H1 (cell line): ENCODE results near the gene MRPS15. TPM values are rescaled to one million over a fixed set of nuclear protein-coding genes. Genes with fewer than 3 reads are reported as not detected.

ENCODE experiments used
- CTCF ChIA-PET: fragments of 300-600 bp; sonication (Branson Sonifier 250); formaldehyde crosslinking; loops from one replicate; lab custom pipeline; 2021; ENCODE audit not compliant: partially characterized antibody; lab: Charles Lee
- POLR2A ChIA-PET: fragments of 300-600 bp; sonication (Branson Sonifier 250); formaldehyde crosslinking; loops from one replicate; lab custom pipeline; 2021; ENCODE audit warnings: inconsistent platforms; ENCODE audit not compliant: partially characterized antibody; lab: Charles Lee
- DNase-seq, 2 experiments: peaks; one replicate each; pipeline versions ENCODE4 v3.0.0 to v3.0.0-alpha.2; 2010 to 2022; ENCODE audit warnings: low spot score in 2 of 2, low read depth in 1 of 2, mixed read lengths in 1 of 2
- FAIRE-seq: peaks from 2 replicates; lab custom pipeline; 2011; peaks lifted over from hg19 to GRCh38; lab: Jason Lieb, UNC
- H2AFZ ChIP-seq: 2 replicates; pipeline ENCODE4 v1.8.1; 2012; ENCODE audit warnings: low read length, inconsistent platforms
- H2AK5ac ChIP-seq: 2 replicates; pipeline ENCODE4 v1.6.1; 2013; ENCODE audit warnings: low read depth, low read length
- H2BK120ac ChIP-seq: replicated peaks from 2 replicates; pipeline ENCODE3; 2013; ENCODE audit warnings: low read depth, low read length, inconsistent platforms
- H2BK12ac ChIP-seq: 2 replicates; pipeline ENCODE4 v1.6.1; 2013; ENCODE audit warnings: low read depth, low read length
- H2BK15ac ChIP-seq: 2 replicates; pipeline ENCODE4 v1.6.1; 2013; ENCODE audit warnings: low read length
- H2BK20ac ChIP-seq: 2 replicates; pipeline ENCODE4 v1.6.1; 2013; ENCODE audit warnings: low read length
- H2BK5ac ChIP-seq: 2 replicates; pipeline ENCODE4 v1.6.1; 2013; ENCODE audit warnings: low read depth, low read length
- H3K14ac ChIP-seq: 2 replicates; pipeline ENCODE4 v1.6.1; 2013; ENCODE audit warnings: inconsistent platforms; ENCODE audit not compliant: insufficient read length
- H3K18ac ChIP-seq: 2 replicates; pipeline ENCODE4 v1.6.1; 2013; ENCODE audit warnings: low read length; ENCODE audit errors: extremely low read depth
- H3K23ac ChIP-seq: 2 replicates; pipeline ENCODE4 v1.6.1; 2013; ENCODE audit warnings: inconsistent platforms; ENCODE audit not compliant: insufficient read length
- H3K23me2 ChIP-seq: 2 replicates; pipeline ENCODE4 v1.6.1; 2013; ENCODE audit warnings: low read depth, low read length
- H3K27ac ChIP-seq: 2 replicates; pipeline ENCODE4 v1.6.1; 2011; ENCODE audit warnings: low read depth, low read length, inconsistent platforms
- H3K27me3 ChIP-seq, 4 experiments: replicated peaks in 1 of 4; 1 replicate in 1 of 4; 2 replicates in 3 of 4; pipeline versions ENCODE4 v1.6.1 to v1.8.1; 2011 to 2013; ENCODE audit warnings: low read length in 3 of 4, mild to moderate bottlenecking in 3 of 4, inconsistent platforms in 2 of 4, mixed read lengths in 2 of 4, moderate library complexity in 1 of 4; ENCODE audit not compliant: control insufficient read depth in 3 of 4, insufficient read depth in 3 of 4; ENCODE audit errors: extremely low read depth in 1 of 4
- H3K36me3 ChIP-seq, 4 experiments: 2 replicates each; pipeline versions ENCODE4 v1.6.1 to v1.8.1; 2011 to 2013; ENCODE audit warnings: mild to moderate bottlenecking in 4 of 4, low read length in 3 of 4, moderate library complexity in 2 of 4, control low read depth in 1 of 4, inconsistent platforms in 1 of 4; ENCODE audit not compliant: insufficient read depth in 4 of 4, control insufficient read depth in 2 of 4
- H3K4ac ChIP-seq: replicated peaks from 2 replicates; pipeline ENCODE3; 2013; ENCODE audit warnings: low read length, low read depth, mixed read lengths, inconsistent platforms; ENCODE audit not compliant: insufficient read length
- H3K4me1 ChIP-seq, 4 experiments: replicated peaks in 1 of 4; 1 replicate in 1 of 4; 2 replicates in 3 of 4; pipeline versions ENCODE4 v1.6.1 to v1.8.1; 2011 to 2013; ENCODE audit warnings: low read length in 3 of 4, inconsistent platforms in 2 of 4, mixed read lengths in 1 of 4; ENCODE audit not compliant: insufficient read depth in 4 of 4, control insufficient read depth in 3 of 4
- H3K4me2 ChIP-seq, 2 experiments: 2 replicates each; pipeline versions ENCODE4 v1.6.1 to v1.8.1; 2011 to 2013; ENCODE audit warnings: low read depth in 2 of 2, low read length in 2 of 2, control low read depth in 1 of 2, inconsistent platforms in 1 of 2, mild to moderate bottlenecking in 1 of 2; ENCODE audit not compliant: insufficient read depth in 1 of 2
- H3K4me3 ChIP-seq, 4 experiments: fragments of 200-600, 300-600 bp in 1 of 4; sonication (generic), shearing (Covaris generic), sonication (Bioruptor Twin) in 1 of 4; 2 replicates each; pipeline versions ENCODE4 v1.5.1 to v1.8.1; 2011 to 2016; ENCODE audit warnings: low read length in 4 of 4, low read depth in 3 of 4, control low read depth in 2 of 4, inconsistent platforms in 2 of 4, mild to moderate bottlenecking in 2 of 4, mixed read lengths in 1 of 4, moderate library complexity in 1 of 4; ENCODE audit not compliant: insufficient read depth in 2 of 4; ENCODE audit errors: extremely low read depth in 1 of 4
- H3K56ac ChIP-seq: replicated peaks from 2 replicates; pipeline ENCODE3; 2013; ENCODE audit warnings: low read depth, mild to moderate bottlenecking, mixed read lengths, low read length, inconsistent platforms; ENCODE audit not compliant: insufficient read length
- H3K79me1 ChIP-seq: 2 replicates; pipeline ENCODE4 v1.6.1; 2013; ENCODE audit warnings: low read depth, low read length, control low read depth
- H3K79me2 ChIP-seq, 2 experiments: 2 replicates each; pipeline versions ENCODE4 v1.6.1 to v1.8.1; 2012 to 2013; ENCODE audit warnings: low read length in 2 of 2, mild to moderate bottlenecking in 2 of 2, inconsistent platforms in 1 of 2; ENCODE audit not compliant: insufficient read depth in 2 of 2, control insufficient read depth in 1 of 2
- H3K9ac ChIP-seq, 4 experiments: replicated peaks in 1 of 4; 1 replicate in 1 of 4; 2 replicates in 3 of 4; pipeline versions ENCODE4 v1.6.1 to v1.8.1; 2011 to 2013; ENCODE audit warnings: low read depth in 3 of 4, low read length in 3 of 4, control low read depth in 2 of 4, mild to moderate bottlenecking in 2 of 4, moderate library complexity in 2 of 4, inconsistent platforms in 1 of 4; ENCODE audit errors: extremely low read depth in 1 of 4
- H3K9me3 ChIP-seq, 2 experiments: 2 replicates each; pipeline versions ENCODE4 v1.6.1 to v1.8.1; 2012 to 2013; ENCODE audit warnings: mild to moderate bottlenecking in 2 of 2, moderate library complexity in 2 of 2, control low read depth in 1 of 2, inconsistent platforms in 1 of 2, low read depth in 1 of 2, low read length in 1 of 2, mixed read lengths in 1 of 2; ENCODE audit not compliant: insufficient read depth in 2 of 2
- H4K20me1 ChIP-seq, 2 experiments: replicated peaks in 1 of 2; 2 replicates each; pipeline versions ENCODE3 to v1.8.1; 2011 to 2013; ENCODE audit warnings: inconsistent platforms in 2 of 2, low read length in 2 of 2, mild to moderate bottlenecking in 1 of 2; ENCODE audit not compliant: insufficient read depth in 2 of 2, control insufficient read depth in 1 of 2
- H4K5ac ChIP-seq: 2 replicates; pipeline ENCODE4 v1.6.1; 2013; ENCODE audit warnings: low read length, low read depth, mixed read lengths, inconsistent platforms; ENCODE audit not compliant: insufficient read length
- H4K8ac ChIP-seq: 2 replicates; pipeline ENCODE4 v1.8.0; 2013; ENCODE audit warnings: mild to moderate bottlenecking, moderate library complexity, low read length, inconsistent platforms; ENCODE audit not compliant: insufficient read depth; ENCODE audit errors: extremely low read depth
- H4K91ac ChIP-seq: replicated peaks from 2 replicates; pipeline ENCODE3; 2013; ENCODE audit warnings: low read length, mixed read lengths, inconsistent platforms; ENCODE audit not compliant: insufficient read length
- BACH1 ChIP-seq: IDR thresholded peaks from 2 replicates; pipeline ENCODE4 v1.6.1; 2012; ENCODE audit warnings: low read length, improper control_type of control experiment
- BRCA1 ChIP-seq: IDR thresholded peaks from 2 replicates; pipeline ENCODE4 v1.6.1; 2012; ENCODE audit warnings: low read depth, low read length, improper control_type of control experiment
- CBX5 ChIP-seq: fragments of 300-800, 300-1000 bp; sonication (generic); IDR thresholded peaks from 2 replicates; pipeline ENCODE4 v1.7.1; 2016; ENCODE audit warnings: antibody characterized with exemption, low read length, low read depth
- CHD1 ChIP-seq: IDR thresholded peaks from 2 replicates; pipeline ENCODE4 v1.6.1; 2012; ENCODE audit warnings: low read depth, low read length, improper control_type of control experiment
- CTBP2 ChIP-seq: IDR thresholded peaks from 2 replicates; pipeline ENCODE4 v1.7.0; 2011; ENCODE audit warnings: borderline replicate concordance, mild to moderate bottlenecking, moderate library complexity, mixed read lengths, low read length; ENCODE audit not compliant: insufficient read depth, insufficient read length
- EGR1 ChIP-seq: IDR thresholded peaks from 2 replicates; pipeline ENCODE4 v1.6.1; 2011; ENCODE audit warnings: low read depth, low read length, borderline replicate concordance
- KDM4A ChIP-seq: IDR thresholded peaks from one replicate; pipeline ENCODE4 v1.7.1; 2012; ENCODE audit warnings: low read depth, mild to moderate bottlenecking, moderate library complexity, low read length, inconsistent platforms; ENCODE audit not compliant: severe bottlenecking
- POLR2AphosphoS5 ChIP-seq: IDR thresholded peaks from 2 replicates; pipeline ENCODE4 v1.6.1; 2011; ENCODE audit warnings: low read depth, low read length
- TAF7 ChIP-seq: optimal IDR thresholded peaks from 2 replicates; pipeline ENCODE3; 2011; ENCODE audit warnings: low read depth, mild to moderate bottlenecking, inconsistent platforms, low read length, moderate library complexity, borderline replicate concordance
- WGBS, 2 experiments: shearing (Covaris generic) in 1 of 2; methylation state at CpG; one replicate each; pipeline versions ENCODE4 v1.1.6 to v1.1.7; 2013 to 2015; ENCODE audit warnings: low lambda C conversion rate in 2 of 2, mixed read lengths in 2 of 2, inconsistent platforms in 1 of 2, low coverage in 1 of 2, missing lambda C conversion rate in 1 of 2; ENCODE audit not compliant: insufficient replicate concordance in 2 of 2, insufficient coverage in 1 of 2, insufficient read length in 1 of 2; ENCODE audit errors: extremely low coverage in 1 of 2, missing lambda C conversion rate in 1 of 2; 5-methylcytosine and 5-hydroxymethylcytosine counted together
- polyA plus RNA-seq, 7 experiments: library from polyadenylated mRNA; depleted of rRNA in 3 of 7; stranded (reverse) in 5 of 7; unstranded in 2 of 7; fragments of >200 nt in 5 of 7; fragments of 200-250 nt in 2 of 7; gene quantifications; 1 replicate in 5 of 7; 2 replicates in 1 of 7; 4 replicates in 1 of 7; pipeline versions ENCODE4 v1.2.1 to v1.2.3, GENCODE V29; 2011 to 2013; ENCODE audit warnings: missing spikeins in 2 of 7, mixed read lengths in 2 of 7
- total RNA-seq: library from RNA; stranded (reverse); fragmentation: NEBNext Ultra II Directional; extraction: Animal tissue kit (Norgen Biotek cat#: 25700); gene quantifications from 2 replicates; pipeline ENCODE4 v1.2.1, GENCODE V29; 2021

Gene MRPS15
- total and polyA plus RNA-seq, 2 of the 8 experiments (the other 6 are each of a cell fraction or from before 2014, with no cell fraction given), result 53.6 to 129 TPM

DNA sequence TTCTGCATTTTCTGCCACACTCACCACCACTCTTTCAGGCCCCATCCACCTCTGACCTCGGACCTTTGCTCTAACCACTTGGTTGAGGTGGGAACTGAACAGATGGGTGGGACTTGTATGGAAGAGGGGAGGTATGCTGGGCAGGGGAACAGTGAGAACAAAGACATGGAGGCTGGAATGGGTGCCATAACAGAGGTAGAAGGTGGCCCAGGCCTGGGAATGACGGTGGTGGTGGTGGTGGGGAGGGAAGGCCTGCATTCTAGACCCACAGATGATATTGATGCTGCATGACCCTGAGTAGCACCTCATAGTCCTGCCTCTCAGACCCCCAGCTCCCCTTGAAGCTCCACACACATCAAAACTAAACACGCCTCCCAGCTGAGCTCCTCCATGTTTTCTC, 23.7 kb upstream of the MRPS15 start:
- CTCF ChIA-PET, result interaction anchor here (0.7 to 1.1 kb wide), 3 partner anchors 28 to 98 kb away, joined by 3 to 5 read pairs (median 3); no protein-coding TSS in a partner anchor
- no peak for DNase-seq

More for the DNA sequence above, 23.7 kb upstream of the MRPS15 start:
- H3K4me2 ChIP-seq, result no peak overlapping the region
- H2BK5ac ChIP-seq, result no peak overlapping the region
- H2AFZ ChIP-seq, result no peak overlapping the region
- no peak overlapping the region for H2AK5ac ChIP-seq
- no peak overlapping the region for H3K18ac ChIP-seq
- H3K23ac ChIP-seq, result no peak overlapping the region
- TF ChIP-seq CTBP2 (no peak), CBX5 (no peak), TAF7 (no peak), BACH1 (no peak), KDM4A (no peak), POLR2AphosphoS5 (no peak), BRCA1 (no peak), CHD1 (no peak), EGR1 (no peak)
- no peak overlapping the region for H4K8ac ChIP-seq
- no peak overlapping the region for H2BK12ac ChIP-seq
- no peaks in the 10 kb centered on the region for H3K36me3 ChIP-seq
- no peak for FAIRE-seq
- no peaks in the 10 kb centered on the region for H3K9me3 ChIP-seq
- no peak overlapping the region for H3K14ac ChIP-seq
- POLR2A ChIA-PET, result interaction anchor here (1.1 to 1.6 kb wide), 2 partner anchors 22 to 24 kb away, joined by 4 to 7 read pairs; no protein-coding TSS in a partner anchor
- no peak overlapping the region for H2BK120ac ChIP-seq
- H3K79me2 ChIP-seq, result no peaks in the 10 kb centered on the region
- no peaks in the 10 kb centered on the region; a peak in 2 of 7 replicates for H3K4me1 ChIP-seq
- H3K27me3 ChIP-seq, result no peaks in the 10 kb centered on the region
- no peak overlapping the region for H3K56ac ChIP-seq
- H4K91ac ChIP-seq, result no peak overlapping the region
- no peak overlapping the region for H3K4me3 ChIP-seq
- no peak overlapping the region for H3K27ac ChIP-seq
- H3K4ac ChIP-seq, result no peak overlapping the region
- no peak overlapping the region for H3K9ac ChIP-seq
- no peak overlapping the region for H4K5ac ChIP-seq
- no peak overlapping the region for H2BK20ac ChIP-seq
- H4K20me1 ChIP-seq, result no peaks in the 10 kb centered on the region
- 86% methylated on average over 3 of the region's 3 CpGs; no CpG with 5 or more reads in 1 of the 2 experiments for WGBS, 2 experiments
- no peaks in the 10 kb centered on the region for H3K79me1 ChIP-seq
- no peaks in the 10 kb centered on the region for H3K23me2 ChIP-seq
- no peak overlapping the region for H2BK15ac ChIP-seq
